ENCODE data around the gene TGOLN2.

TGOLN2 gene

GRCh38 chr2:85307527-85307897 lies 20.3 kb downstream of the TGOLN2 start:
- DNase-seq, result no peak

DNA sequence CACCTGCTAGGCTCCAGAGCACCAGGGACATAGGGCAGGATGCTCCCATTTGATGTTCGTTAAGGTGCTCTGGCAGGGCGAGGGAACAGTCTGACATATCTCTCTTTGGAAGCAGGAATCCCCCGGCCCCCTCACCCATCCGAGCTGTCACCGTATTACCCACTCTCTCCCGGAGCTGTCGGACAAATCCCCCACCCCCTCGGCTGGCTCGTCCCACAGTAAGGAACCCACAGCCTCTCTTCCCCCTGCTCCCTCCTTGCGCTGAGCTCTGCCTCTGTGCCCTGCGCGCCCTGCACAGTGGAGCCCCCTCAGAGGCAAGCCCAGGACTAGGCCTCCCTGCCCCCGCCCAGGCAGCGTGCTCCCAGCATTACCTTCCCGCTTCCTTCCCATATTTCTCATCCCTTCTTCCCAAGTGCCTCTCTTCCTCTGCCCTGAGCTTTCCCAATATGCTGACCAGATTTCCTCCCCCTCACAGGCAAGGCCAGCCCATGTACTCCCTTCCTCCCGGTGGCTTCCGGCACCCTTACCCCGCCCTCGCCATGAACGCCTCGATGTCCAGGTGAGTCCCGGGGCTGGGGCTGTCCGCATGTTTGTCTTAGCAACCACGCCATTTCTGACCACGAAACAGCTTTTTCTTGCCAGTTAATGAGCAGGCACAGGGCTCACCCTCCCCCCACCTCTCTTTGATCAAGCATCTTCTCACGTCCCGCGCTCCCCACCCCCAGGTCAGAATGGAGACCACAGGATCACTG lies 23.8 kb downstream of the TGOLN2 start:
- no peak for DNase-seq

DNA sequence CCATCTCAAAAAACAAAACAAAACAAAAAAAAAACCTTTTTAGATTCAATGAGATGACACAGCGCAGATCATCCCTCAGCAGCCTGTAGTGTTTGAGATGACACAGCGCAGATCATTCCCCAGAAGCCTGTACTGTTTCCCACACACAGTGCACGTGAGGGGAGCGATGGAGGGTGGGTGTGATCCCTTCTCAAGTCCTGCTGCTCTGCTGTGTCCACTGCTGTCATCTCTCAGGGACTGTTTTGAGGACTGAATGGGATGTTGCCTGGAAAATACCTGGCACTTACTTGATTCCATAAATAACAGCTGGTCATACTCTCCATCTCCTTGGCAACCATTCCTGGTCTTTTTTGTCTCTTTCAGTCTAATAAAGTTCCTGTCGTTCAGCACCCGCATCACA lies 25.7 kb downstream of the TGOLN2 start:
- no peak for DNase-seq

GRCh38 chr2:85291425-85292023 lies 36.3 kb downstream of the TGOLN2 start:
- no peak for DNase-seq

DNA sequence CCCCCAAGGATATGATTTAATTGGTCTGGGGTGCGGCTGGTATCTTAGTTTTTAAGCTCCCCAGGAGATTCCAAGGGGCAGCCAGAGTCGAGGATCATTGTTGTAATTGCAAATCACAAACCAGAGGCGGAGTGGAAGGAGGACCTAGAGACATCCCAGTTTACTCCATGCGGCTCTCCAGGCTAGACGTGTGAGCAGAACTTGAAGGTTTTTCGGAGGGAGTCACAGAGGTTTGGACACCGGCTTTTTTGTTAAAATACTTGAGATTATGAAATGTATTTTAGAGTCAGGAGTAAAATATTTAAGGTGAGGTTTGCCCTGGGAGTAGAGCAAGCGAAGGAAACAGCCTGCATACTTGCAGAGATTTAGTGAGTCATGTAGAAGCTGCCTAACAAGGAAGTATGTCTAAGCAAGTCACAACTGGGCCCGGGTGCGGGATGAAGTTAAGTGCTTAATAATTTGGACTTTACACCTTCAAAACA lies 39.5 kb downstream of the TGOLN2 start:
- DNase-seq, result peak; percentile 5

DNA sequence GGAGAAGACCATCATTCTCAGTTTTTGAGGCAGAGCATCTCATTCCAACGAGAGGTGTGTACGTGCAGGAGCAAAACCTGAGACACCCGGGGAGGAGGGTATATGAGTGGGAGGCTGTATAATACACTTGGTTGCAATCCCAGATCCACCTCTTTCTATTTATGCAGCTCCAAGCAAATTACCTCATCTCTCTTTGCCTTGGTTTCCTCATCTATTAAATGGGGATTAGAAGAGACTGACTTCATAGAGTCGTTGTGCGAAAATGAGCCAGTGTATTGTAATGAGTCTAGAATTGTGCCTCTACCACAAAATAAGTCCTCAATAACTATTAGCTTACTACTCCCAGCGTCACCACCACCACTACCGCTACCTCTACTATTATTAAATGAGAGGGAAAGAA lies 40.1 kb downstream of the TGOLN2 start:
- DNase-seq, result no peak

DNA sequence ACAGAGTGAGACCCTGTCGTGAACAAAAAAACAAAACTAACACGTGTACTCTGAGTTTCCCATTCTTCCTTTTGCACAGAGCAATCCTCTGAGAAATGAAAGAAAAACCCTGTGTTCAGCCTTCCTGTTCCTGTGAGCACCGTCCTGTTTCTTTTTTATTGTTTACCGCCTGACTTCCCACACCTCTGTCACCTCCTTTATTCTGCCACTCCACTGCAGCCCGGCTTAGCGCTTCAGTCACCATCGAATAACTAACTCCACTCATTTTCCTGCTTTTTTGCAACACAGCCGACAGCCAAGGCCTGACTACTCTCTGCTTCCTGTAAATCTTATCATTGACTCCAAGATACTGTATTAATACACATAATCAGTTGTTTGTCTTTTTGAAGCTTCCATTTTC lies 40.9 kb downstream of the TGOLN2 start:
- no peak for DNase-seq

- no peak for DNase-seq
Measured at GRCh38 chr2:85283641-85284040, 44.1 kb downstream of the TGOLN2 start.

DNA sequence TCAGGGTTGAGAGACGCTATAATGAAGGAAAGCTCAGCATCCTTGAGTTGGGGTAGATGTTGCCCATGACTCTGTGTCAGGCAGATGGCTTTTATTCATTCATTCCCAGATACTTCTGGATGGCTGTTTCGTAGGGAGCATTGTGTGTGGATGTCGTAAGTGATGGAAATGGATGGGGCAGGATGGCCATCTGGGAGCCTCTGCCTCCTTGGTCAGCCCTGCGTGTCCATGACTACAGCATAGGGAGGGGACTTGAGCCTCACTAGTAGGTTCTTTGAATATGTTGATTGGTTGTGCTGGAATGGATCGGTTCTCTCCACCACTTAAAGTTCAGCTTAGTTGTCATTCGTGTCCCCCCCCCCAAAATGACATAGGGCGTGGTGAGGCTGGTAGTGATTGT lies 44.9 kb downstream of the TGOLN2 start:
- no peak for DNase-seq

GRCh38 chr2:85281553-85281952 lies 46.2 kb downstream of the TGOLN2 start:
- DNase-seq, result no peak

DNA sequence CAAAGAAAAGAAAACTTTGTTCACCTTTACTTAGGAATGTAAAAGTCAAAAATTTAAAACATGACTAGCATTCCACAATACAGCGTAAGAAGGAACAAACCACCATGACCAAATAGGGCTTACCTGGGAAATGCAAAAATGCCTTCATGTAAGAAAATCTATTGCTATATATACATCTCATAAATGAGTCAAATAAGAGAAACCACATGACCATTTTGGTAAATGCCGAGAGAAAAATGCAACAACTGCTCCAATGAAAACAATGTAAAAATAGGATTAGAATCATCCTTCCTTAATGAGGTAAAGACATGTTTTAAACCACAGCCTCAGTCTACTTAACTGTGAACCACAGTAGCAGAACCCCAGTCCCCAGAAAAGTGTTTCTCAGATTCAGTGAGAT lies 49.4 kb downstream of the TGOLN2 start:
- DNase-seq, result no peak

- peak; percentile 82 for DNase-seq
Measured at GRCh38 chr2:85277416-85278158, 50.2 kb downstream of the TGOLN2 start.

DNA sequence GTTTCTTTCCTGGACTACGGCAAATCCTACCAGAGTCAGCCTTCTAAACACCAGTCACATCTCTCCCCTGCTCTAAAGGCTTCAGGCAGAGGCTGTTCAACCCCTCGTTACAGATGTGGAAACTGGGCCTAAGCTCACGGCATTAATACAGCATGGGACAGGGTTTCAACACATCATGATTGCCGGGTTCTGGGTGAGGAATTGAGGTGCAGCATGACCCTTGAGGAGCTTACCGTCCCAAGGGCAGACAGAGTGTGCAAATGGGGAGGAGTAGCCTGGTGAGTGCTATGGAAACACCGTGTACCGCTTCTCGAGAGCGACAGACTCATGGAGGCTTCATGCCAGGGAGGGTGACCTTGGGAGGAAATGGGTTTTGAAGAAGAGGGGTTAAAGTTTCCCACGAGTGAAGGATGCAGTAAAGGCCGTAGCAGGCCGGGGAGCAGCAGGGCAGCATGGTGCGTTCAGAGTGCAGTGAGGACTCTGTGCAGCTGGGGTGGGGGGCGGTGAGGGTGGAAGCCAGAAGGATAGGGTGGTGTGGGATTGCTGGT lies 51.1 kb downstream of the TGOLN2 start:
- DNase-seq, result no peak

GRCh38 chr2:85275984-85276540 lies 51.7 kb downstream of the TGOLN2 start:
- no peak for DNase-seq

- DNase-seq, result peak; percentile 16
Measured at GRCh38 chr2:85273738-85274731, 53.8 kb downstream of the TGOLN2 start.

DNA sequence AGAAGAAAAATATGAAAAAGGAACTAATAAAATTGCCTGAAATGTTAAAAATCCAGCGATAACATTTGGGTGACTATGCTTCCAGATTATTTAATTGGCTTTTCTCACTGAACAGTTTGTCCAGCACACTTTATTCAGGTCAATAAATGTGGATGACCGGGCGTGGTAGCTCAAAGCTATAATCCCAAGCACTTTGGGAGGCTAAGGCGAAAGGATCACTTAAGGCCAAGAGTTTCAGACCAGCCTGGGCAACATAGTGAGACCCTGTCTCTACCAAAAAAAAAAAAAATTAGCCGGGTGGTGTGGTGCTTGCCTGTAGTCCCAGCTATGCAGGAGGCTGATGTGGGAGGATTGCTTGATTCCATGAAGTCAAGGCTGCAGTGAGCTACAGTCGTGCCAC lies 55.4 kb downstream of the TGOLN2 start:
- DNase-seq, result no peak

DNA sequence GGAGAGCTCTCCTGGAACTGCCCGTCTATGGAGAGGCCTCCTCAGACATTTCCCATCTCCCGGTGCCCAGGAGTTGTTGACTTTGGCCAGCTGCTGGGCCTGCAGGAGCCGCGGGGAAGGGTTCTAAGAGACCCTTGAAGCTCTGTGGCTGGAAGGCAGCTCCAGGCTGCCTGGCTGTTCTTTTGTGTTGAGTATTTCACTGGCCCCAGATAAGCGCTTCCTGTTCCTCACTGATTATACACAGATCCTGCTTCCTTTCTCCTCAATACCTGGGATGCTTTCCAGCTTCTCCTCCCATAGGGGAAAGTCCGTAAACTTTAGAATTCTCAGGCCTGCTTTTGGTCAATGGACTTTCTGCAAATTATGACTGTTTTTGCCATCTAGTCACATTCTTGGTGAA lies 57.8 kb downstream of the TGOLN2 start:
- no peak for DNase-seq

All from amniotic stem cell (primary cell).